DMS53 (cell line): ENCODE data around the gene SHISA7.

Experiments used
- DNase-seq: peaks from one replicate; lab custom pipeline; 2025; lab: John Stamatoyannopoulos, UW

The SHISA7 gene

DNA sequence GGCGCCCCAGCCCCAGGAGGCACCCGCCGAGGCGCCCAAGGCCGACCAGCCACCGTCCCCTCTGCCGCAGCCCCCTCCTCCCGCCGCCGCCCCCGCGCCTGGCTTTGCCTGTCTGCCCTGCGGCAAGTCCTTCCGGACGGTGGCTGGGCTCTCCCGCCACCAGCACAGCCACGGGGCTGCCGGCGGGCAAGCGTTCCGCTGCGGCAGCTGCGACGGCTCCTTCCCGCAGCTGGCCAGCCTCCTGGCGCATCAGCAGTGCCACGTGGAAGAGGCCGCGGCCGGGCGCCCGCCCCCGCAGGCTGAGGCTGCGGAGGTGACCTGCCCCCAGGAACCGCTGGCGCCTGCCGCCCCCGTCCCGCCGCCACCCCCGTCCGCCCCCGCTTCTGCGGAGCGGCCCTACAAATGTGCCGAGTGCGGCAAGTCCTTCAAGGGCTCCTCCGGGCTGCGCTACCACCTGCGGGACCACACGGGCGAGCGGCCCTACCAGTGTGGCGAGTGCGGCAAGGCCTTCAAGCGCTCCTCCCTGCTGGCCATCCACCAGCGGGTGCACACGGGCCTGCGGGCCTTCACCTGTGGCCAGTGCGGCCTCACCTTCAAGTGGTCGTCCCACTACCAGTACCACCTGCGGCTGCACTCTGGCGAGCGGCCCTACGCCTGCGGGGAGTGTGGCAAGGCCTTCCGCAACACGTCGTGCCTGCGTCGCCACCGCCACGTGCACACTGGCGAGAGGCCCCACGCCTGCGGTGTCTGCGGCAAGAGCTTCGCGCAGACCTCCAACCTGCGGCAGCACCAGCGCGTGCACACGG lies 39.3 kb upstream of the SHISA7 start:
- DNase-seq, result no peak

- DNase-seq, result no peak
Measured at GRCh38 chr19:55481794-55482155, 38.7 kb upstream of the SHISA7 start.

GRCh38 chr19:55481148-55481793 lies 38.2 kb upstream of the SHISA7 start:
- DNase-seq, result no peak

- DNase-seq, result no peak
Measured at GRCh38 chr19:55479451-55480230, 36.5 kb upstream of the SHISA7 start.

DNA sequence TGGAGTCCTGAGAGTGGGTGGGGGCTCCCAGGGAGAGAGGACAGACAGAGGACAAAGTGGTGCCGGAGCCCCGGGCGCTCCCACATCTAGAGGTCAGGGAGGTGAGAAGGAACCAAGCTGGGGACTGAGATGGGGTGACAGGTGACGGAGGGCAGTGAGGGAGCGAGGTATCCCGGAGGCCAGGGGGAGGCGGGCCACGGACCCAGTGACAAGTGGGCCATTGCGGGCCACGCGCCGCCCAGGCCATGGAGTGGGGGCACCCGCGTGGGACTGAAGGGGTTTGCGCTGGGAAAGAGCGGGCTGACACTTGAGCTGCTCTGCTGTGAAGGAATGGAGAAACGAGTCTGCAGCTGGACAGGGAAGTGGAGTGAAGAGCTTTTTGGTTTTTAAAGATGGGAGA lies 35.9 kb upstream of the SHISA7 start:
- DNase-seq, result no peak

GRCh38 chr19:55478364-55478763 lies 35.3 kb upstream of the SHISA7 start:
- no peak for DNase-seq

GRCh38 chr19:55477905-55478304 lies 34.8 kb upstream of the SHISA7 start:
- DNase-seq, result no peak

- peak; percentile 99 for DNase-seq
Measured at GRCh38 chr19:55476100-55476775, 33.1 kb upstream of the SHISA7 start, which contains the start of gene ZNF628. TSS of gene ZNF628 (plus strand) at chr19:55476617. CDS start at chr19:55479911, 3,294 bp downstream.

GRCh38 chr19:55474269-55475265 lies 31.5 kb upstream of the SHISA7 start:
- DNase-seq, result no peak

DNA sequence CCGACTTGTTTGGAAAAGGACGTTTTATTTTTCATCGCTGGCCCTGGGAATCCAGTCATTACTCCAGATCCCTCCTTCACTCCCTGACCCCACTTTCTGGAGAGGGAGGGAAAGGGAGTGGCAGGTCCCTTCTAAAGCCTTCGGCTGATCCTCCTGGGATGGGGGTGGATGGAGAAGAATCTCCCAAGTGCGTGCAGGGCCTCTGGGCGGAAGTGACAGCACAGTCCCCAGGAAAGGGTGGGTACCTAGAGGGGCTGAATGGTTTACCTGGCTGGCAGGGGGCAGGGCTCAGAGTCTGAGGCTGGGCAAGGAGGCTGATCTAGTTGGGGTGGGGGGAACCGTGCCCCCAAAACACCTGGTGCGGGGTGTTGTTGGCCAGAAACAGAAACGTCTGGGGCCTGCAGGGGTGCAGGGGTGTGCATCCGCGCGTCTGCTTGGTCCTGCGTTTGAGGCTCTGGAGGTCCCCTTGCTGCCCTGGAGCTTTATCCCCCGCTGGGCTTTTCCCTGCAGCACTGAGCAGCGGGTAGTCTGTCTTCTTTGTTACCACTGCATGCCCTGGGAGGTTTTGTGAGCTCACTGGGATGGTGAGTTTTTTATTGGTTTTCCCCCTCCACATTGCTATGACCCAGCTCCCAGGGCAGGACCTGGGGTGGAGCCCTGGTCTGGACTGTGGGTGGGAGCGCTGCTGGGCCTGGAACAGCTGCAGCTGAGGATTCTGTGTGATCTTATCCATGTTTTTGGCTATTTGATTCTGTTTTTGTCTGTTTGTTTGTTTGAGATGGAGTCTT lies 30.3 kb upstream of the SHISA7 start:
- no peak for DNase-seq

GRCh38 chr19:55472463-55472862 lies 29.4 kb upstream of the SHISA7 start:
- peak; percentile 45 for DNase-seq

- DNase-seq, result no peak
Measured at GRCh38 chr19:55471266-55471665, 28.2 kb upstream of the SHISA7 start.

DNA sequence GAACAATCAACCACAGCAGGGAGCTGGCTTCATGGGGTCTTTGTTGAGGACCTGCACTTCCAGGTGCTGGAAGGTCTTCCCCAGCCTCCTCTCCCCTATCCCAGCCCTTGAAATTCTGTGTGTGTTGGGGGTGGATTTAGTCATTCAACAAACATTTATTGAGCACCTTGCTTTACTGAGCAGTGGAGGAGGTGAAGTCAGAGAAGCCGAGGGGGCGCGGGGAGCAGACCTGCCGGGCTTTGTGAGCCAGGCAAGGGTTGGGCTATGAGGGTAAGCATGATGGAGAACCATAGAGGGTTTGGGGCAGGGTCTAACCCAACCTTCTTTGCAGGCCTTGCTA lies 24.9 kb upstream of the SHISA7 start:
- peak; percentile 65 for DNase-seq

- peak; percentile 65 for DNase-seq
Measured at GRCh38 chr19:55467236-55468053, 24.3 kb upstream of the SHISA7 start.

- no peak for DNase-seq
Measured at GRCh38 chr19:55466241-55466614, 23.1 kb upstream of the SHISA7 start.

DNA sequence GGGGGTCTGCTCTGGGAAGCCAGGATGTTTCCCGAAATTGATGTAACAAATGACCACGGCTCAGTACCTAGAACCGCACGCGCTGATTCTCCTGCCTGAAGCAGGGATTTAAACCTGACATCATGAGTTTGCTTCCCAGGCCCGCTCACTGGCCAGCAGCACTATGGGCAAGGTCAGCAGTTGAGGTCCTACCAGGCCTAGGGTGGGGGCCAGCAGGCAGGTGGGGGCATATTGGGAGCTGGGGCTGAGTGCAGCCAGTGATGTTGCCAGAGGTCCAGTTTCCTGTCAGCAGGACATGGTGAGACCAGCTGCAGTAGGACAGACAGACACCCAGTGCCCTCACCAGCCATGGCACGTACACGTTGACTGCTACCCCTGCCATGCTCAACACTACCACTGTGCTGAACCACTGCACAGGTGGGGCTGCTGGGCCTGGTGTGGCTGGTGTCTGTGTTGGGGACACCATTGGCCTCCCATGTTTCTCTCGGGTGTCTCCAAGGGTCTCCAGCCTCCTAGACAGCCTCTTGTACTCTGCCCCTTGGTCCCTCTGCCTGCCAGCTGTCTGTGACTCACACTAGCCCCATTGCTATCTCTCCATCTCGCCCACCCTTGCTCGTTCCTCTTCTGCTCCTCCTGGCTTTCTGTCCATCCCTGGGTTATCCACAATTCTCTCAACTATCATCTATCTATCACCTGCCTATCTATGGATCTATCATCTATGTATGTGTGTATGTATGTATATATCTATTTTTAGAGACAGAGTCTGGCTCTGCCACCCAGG lies 22.6 kb upstream of the SHISA7 start:
- DNase-seq, result peak; percentile 27

DNA sequence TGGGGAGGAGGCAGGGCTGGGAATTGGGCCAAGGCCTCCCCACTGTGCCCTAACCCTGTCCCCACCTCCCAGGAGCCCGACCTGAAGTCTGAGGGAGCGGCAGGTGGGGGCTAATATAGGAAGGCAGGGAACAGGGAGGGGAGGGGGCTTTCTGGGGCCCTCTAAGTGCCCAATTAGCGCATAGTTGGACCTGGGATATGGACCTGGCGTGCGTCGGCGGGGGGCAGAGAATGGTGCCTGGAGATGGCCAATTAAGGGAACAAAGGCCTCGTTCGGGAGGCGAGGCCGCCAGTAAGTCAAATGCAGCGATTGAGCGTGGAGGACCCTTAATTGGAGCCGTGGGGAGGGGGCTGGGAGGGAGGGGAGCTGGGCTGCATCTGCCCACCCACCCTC lies 21.6 kb upstream of the SHISA7 start, which contains the start of gene C19orf85:
TSS of gene C19orf85 (minus strand) at position 90 of the 393 bp plus-strand sequence. CDS start 197 bp downstream, outside the sequence.
- no peak for DNase-seq

DNA sequence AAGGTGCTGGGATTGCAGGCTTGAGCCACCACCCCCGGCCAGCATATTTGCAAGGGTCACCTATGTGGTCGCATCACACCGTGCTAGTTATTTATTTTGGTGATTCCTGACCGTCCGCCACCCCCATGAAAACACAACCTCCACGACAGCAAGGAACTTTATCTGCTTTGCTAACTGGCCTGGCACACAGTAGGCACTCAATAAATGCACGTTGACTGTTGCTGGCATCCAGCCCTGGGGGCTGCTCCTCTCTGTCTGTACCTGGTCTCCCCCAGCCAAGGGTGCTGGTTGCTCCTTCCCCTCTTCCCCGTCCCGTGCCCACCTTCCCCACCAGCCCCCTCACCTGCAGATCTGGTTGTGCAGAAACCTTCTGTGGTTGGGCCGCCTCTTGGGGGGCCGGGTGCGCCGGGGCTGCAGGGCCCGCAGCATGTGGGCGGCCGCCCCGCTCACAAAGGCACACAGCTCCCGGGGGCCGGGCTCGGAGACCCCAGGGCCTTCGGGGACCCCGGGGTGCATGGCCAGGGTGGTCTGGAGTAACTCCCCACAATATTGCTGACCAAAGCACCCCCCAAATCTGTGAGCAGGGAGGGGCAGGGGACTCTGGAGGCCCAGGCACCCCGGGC lies 21.1 kb upstream of the SHISA7 start:
- DNase-seq, result no peak
